CD14-positive monocyte (primary cell): ENCODE data around the gene TOM1L2. TPM values are rescaled to one million over a fixed set of nuclear protein-coding genes. Genes with fewer than 3 reads are reported as not detected.

ENCODE experiments used
- DNase-seq, 3 donors: peaks; one replicate each; pipeline ENCODE4 v3.0.0-alpha.2; 2011 to 2022
- H2AFZ ChIP-seq: 2 replicates; pipeline ENCODE4 v1.6.0; 2012; ENCODE audit warnings: mild to moderate bottlenecking, low read depth, low read length, inconsistent platforms; ENCODE audit not compliant: insufficient read depth, poor library complexity, severe bottlenecking
- H3K27ac ChIP-seq, 2 donors: 1 replicate in 1 of 2; 2 replicates in 1 of 2; pipeline ENCODE4 v1.5.1; 2012 to 2013; ENCODE audit warnings: low read length in 2 of 2, control low read depth in 1 of 2, inconsistent platforms in 1 of 2, low read depth in 1 of 2, mild to moderate bottlenecking in 1 of 2
- H3K27me3 ChIP-seq, 2 donors: one replicate each; pipeline versions ENCODE4 v1.6.0 to v1.6.1; 2011 to 2013; ENCODE audit warnings: low read length in 2 of 2; ENCODE audit not compliant: control insufficient read depth in 2 of 2, insufficient read depth in 2 of 2
- H3K36me3 ChIP-seq, 2 donors: replicated peaks in 1 of 2; 1 replicate in 1 of 2; 2 replicates in 1 of 2; pipeline versions ENCODE4 v1.5.1 to v1.6.1; 2012 to 2013; ENCODE audit warnings: low read length in 2 of 2, control low read depth in 1 of 2, inconsistent platforms in 1 of 2, mild to moderate bottlenecking in 1 of 2; ENCODE audit not compliant: insufficient read depth in 2 of 2, control insufficient read depth in 1 of 2
- H3K4me1 ChIP-seq, 2 donors: 1 replicate in 1 of 2; 2 replicates in 1 of 2; pipeline versions ENCODE4 v1.5.1 to v1.6.1; 2012 to 2013; ENCODE audit warnings: low read length in 2 of 2, control low read depth in 1 of 2, inconsistent platforms in 1 of 2, mild to moderate bottlenecking in 1 of 2, moderate library complexity in 1 of 2; ENCODE audit not compliant: insufficient read depth in 2 of 2, control insufficient read depth in 1 of 2
- H3K4me2 ChIP-seq: replicated peaks from 2 replicates; pipeline ENCODE3; 2012; ENCODE audit warnings: low read length, moderate library complexity, mild to moderate bottlenecking; ENCODE audit not compliant: poor library complexity, severe bottlenecking; ENCODE audit errors: extremely low read depth
- H3K4me3 ChIP-seq, 3 experiments: fragments of 200-600 bp in 1 of 3; sonication (generic) in 1 of 3; replicated peaks in 1 of 3; 1 replicate in 2 of 3; 2 replicates in 1 of 3; pipeline ENCODE4 v1.5.1; 2011 to 2013; ENCODE audit warnings: low read length in 3 of 3, mild to moderate bottlenecking in 3 of 3, control low read depth in 2 of 3, low read depth in 2 of 3, inconsistent platforms in 1 of 3, moderate library complexity in 1 of 3
- H3K79me2 ChIP-seq: 2 replicates; pipeline ENCODE4 v1.6.0; 2012; ENCODE audit warnings: mild to moderate bottlenecking, control low read depth, inconsistent platforms, low read length, moderate library complexity; ENCODE audit not compliant: insufficient read depth
- H3K9ac ChIP-seq: 2 replicates; pipeline ENCODE4 v1.6.0; 2017; ENCODE audit warnings: low read length, mild to moderate bottlenecking; ENCODE audit not compliant: insufficient read depth, poor library complexity, severe bottlenecking
- H3K9me3 ChIP-seq, 2 donors: replicated peaks in 1 of 2; 1 replicate in 1 of 2; 2 replicates in 1 of 2; pipeline versions ENCODE4 v1.5.1 to v1.6.1; 2012 to 2013; ENCODE audit warnings: low read length in 2 of 2, control low read depth in 1 of 2; ENCODE audit not compliant: control insufficient read depth in 1 of 2, insufficient read depth in 1 of 2
- H4K20me1 ChIP-seq: 2 replicates; pipeline ENCODE4 v1.6.0; 2012; ENCODE audit warnings: mild to moderate bottlenecking, low read length, control low read depth, moderate library complexity; ENCODE audit not compliant: insufficient read depth
- H3K27ac Mint-ChIP-seq, 7 donors: one replicate each; pipeline ENCODE4 v1.8.0; 2020; ENCODE audit warnings: mild to moderate bottlenecking in 7 of 7, mixed read lengths in 7 of 7, moderate library complexity in 6 of 7, inconsistent platforms in 2 of 7
- H3K27me3 Mint-ChIP-seq, 3 donors: one replicate each; pipeline ENCODE4 v1.8.0; 2021 to 2022; ENCODE audit warnings: low read depth in 3 of 3, mild to moderate bottlenecking in 3 of 3, mixed read lengths in 3 of 3, moderate library complexity in 3 of 3, inconsistent platforms in 1 of 3
- H3K36me3 Mint-ChIP-seq, 2 donors: one replicate each; pipeline ENCODE4 v1.8.0; 2020; ENCODE audit warnings: mixed read lengths in 2 of 2, inconsistent platforms in 1 of 2, mild to moderate bottlenecking in 1 of 2
- H3K4me1 Mint-ChIP-seq: one replicate; pipeline ENCODE4 v1.8.0; 2020; ENCODE audit warnings: mild to moderate bottlenecking, mixed read lengths
- H3K4me3 Mint-ChIP-seq, 2 donors: one replicate each; pipeline ENCODE4 v1.8.0; 2020; ENCODE audit warnings: mild to moderate bottlenecking in 2 of 2, mixed read lengths in 2 of 2, moderate library complexity in 1 of 2
- H3K9me3 Mint-ChIP-seq, 7 donors: one replicate each; pipeline ENCODE4 v1.8.0; 2020 to 2022; ENCODE audit warnings: mixed read lengths in 7 of 7, mild to moderate bottlenecking in 6 of 7, moderate library complexity in 6 of 7, inconsistent platforms in 2 of 7
- WGBS: methylation state at CpG from one replicate; pipeline ENCODE4 v1.1.5; 2013; ENCODE audit warnings: missing lambda C conversion rate; ENCODE audit not compliant: insufficient coverage; 5-methylcytosine and 5-hydroxymethylcytosine counted together
- intact Hi-C, 2 donors: fragments of 100-400 bp; cut with micrococcal nuclease; formaldehyde crosslinking; loops; one replicate each; pipeline versions ENCODE4 v1.15.0 to v1.15.1; 2023
- polyA plus RNA-seq, 3 donors: library from polyadenylated mRNA; depleted of rRNA in 1 of 3; unstranded in 2 of 3; stranded (reverse) in 1 of 3; fragments of 300-500 nt in 2 of 3; fragments of >200 nt in 1 of 3; fragmentation: Illumina TruSeq in 2 of 3; gene quantifications; 1 replicate in 2 of 3; 2 replicates in 1 of 3; pipeline ENCODE4 v1.2.3, GENCODE V29; 2012 to 2021
- TF ChIP-seq, protein P1 (sequence below): fragments of 200-600 bp; IDR thresholded peaks from one replicate; pipeline ENCODE4 v1.8.0; 2022; ENCODE audit warnings: antibody characterized with exemption, mild to moderate bottlenecking

The TOM1L2 gene
- polyA plus RNA-seq, 3 donors, result 1.7 to 28.2 (median 2.8) TPM

DNA sequence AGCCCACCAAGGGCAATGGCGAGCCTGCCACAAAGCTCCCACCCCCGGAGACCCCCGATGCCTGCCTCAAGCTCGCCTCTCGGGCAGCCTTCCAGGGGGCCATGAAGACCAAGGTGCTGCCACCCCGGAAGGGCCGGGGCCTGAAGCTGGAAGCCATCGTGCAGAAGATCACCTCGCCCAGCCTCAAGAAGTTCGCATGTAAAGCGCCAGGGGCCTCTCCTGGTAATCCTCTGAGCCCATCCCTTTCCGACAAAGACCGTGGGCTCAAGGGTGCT is 175.5 kb downstream of the TOM1L2 start:
- Histone ChIP-seq H4K20me1 (peaks cover 21% of the 10 kb centered on the region), H3K79me2 (no peaks in the 10 kb centered on the region), H3K9ac (no peak overlapping the region), H3K4me1 (peaks cover 0 to 5% of the 10 kb centered on the region in 2 donors), H3K36me3 (peaks cover 56 to 58% of the 10 kb centered on the region in 2 donors), H3K27me3 (no peaks in the 10 kb centered on the region), H2AFZ (no peak overlapping the region), H3K9me3 (no peaks in the 10 kb centered on the region), H3K4me2 (no peak overlapping the region), H3K27ac (no peak overlapping the region), H3K4me3 (no peak overlapping the region)
- no peak for DNase-seq
- 97% methylated on average over 6 of the region's 13 CpGs for WGBS
- no peak overlapping the region for H3K27ac Mint-ChIP-seq
- intact Hi-C loops, result no loop called here
- H3K27me3 Mint-ChIP-seq, result peaks cover 0 to 3% (median 2%) of the 10 kb centered on the region in 3 donors
- TF ChIP-seq, protein P1, sequence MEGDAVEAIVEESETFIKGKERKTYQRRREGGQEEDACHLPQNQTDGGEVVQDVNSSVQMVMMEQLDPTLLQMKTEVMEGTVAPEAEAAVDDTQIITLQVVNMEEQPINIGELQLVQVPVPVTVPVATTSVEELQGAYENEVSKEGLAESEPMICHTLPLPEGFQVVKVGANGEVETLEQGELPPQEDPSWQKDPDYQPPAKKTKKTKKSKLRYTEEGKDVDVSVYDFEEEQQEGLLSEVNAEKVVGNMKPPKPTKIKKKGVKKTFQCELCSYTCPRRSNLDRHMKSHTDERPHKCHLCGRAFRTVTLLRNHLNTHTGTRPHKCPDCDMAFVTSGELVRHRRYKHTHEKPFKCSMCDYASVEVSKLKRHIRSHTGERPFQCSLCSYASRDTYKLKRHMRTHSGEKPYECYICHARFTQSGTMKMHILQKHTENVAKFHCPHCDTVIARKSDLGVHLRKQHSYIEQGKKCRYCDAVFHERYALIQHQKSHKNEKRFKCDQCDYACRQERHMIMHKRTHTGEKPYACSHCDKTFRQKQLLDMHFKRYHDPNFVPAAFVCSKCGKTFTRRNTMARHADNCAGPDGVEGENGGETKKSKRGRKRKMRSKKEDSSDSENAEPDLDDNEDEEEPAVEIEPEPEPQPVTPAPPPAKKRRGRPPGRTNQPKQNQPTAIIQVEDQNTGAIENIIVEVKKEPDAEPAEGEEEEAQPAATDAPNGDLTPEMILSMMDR, result no peak
- no peak overlapping the region for H3K4me3 Mint-ChIP-seq
- H3K36me3 Mint-ChIP-seq, result peaks cover 30 to 52% of the 10 kb centered on the region in 2 donors
- H3K9me3 Mint-ChIP-seq, result no peaks in the 10 kb centered on the region
- H3K4me1 Mint-ChIP-seq, result peaks cover 12% of the 10 kb centered on the region

DNA sequence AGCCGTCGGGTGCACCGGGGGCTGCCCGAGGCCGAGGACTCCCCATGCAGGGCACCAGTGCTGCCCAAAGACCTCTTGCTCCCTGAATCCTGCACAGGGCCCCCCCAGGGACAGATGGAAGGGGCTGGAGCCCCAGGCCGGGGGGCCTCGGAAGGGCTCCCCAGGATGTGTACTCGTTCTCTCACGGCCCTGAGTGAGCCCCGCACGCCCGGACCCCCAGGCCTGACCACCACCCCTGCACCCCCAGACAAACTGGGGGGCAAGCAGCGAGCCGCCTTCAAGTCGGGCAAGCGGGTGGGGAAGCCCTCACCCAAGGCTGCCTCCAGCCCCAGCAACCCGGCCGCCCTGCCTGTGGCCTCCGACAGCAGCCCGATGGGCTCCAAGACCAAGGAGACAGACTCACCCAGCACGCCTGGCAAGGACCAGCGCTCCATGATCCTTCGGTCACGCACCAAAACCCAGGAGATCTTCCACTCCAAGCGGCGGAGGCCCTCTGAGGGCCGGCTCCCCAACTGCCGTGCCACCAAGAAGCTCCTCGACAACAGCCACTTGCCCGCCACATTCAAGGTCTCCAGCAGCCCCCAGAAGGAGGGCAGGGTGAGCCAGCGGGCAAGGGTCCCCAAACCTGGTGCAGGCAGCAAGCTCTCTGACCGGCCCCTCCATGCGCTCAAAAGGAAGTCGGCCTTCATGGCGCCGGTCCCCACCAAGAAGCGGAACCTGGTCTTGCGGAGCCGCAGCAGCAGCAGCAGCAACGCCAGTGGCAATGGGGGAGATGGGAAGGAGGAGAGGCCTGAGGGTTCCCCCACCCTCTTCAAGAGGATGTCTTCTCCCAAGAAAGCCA is 176.0 kb downstream of the TOM1L2 start:
- Histone ChIP-seq H3K4me3 (no peak overlapping the region), H3K27ac (no peak overlapping the region), H2AFZ (no peak overlapping the region), H3K27me3 (no peaks in the 10 kb centered on the region), H4K20me1 (peaks cover 26% of the 10 kb centered on the region), H3K9ac (no peak overlapping the region), H3K4me2 (no peak overlapping the region), H3K4me1 (peaks cover 0 to 5% of the 10 kb centered on the region in 2 donors), H3K9me3 (no peaks in the 10 kb centered on the region), H3K36me3 (peaks cover 54 to 58% of the 10 kb centered on the region in 2 donors), H3K79me2 (no peaks in the 10 kb centered on the region)
- Mint-ChIP-seq H3K36me3 (peaks cover 30 to 50% of the 10 kb centered on the region in 2 donors), H3K27me3 (peaks cover 2 to 6% (median 2%) of the 10 kb centered on the region in 3 donors), H3K4me3 (no peak overlapping the region), H3K9me3 (no peaks in the 10 kb centered on the region), H3K27ac (no peak overlapping the region), H3K4me1 (peaks cover 12% of the 10 kb centered on the region)
- intact Hi-C loops, result no loop called here
- TF ChIP-seq, protein P1, result no peak
- 98% methylated on average over 27 of the region's 40 CpGs for WGBS
- no peak for DNase-seq
